ENCODE measurements around the gene ELMO3. TPM values are rescaled to one million over a fixed set of nuclear protein-coding genes. Genes with fewer than 3 reads are reported as not detected.

Gene ELMO3
- total and polyA plus RNA-seq, 2 of the 13 experiments (the other 11 are each of a cell fraction or from before 2014, with no cell fraction given): 2.6 to 4.0 TPM

DNA sequence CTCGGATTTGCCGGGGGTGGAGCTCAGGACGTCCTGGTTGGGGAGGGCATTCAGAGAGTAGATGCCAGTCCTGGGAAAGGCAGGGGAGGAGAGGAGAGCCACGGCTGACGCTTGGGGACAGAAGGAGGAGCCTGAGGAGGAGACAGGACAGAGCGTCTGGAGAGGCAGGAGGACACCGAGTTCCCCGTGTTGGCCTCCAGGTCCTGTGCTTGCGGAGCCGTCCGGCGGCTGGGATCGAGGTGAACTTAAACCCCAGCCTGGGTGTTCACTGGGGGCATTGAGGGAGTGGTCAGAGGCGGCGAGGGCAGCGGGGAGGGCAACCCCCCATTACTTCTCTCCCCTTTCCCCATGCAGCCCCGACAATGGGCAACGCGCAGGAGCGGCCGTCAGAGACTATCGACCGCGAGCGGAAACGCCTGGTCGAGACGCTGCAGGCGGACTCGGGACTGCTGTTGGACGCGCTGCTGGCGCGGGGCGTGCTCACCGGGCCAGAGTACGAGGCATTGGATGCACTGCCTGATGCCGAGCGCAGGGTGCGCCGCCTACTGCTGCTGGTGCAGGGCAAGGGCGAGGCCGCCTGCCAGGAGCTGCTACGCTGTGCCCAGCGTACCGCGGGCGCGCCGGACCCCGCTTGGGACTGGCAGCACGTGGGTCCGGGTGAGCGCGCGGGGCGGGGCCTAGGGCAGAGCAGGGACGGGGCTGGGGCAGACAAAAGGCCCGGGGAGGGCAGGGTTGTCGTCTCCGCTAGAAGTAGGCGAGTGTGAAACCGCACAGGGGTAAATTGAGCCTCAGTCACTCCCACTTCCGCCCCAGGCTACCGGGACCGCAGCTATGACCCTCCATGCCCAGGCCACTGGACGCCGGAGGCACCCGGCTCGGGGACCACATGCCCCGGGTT lies 24.9 kb upstream of the ELMO3 start (continued):
- TF ChIP-seq ZNF652 (CRISPR knock-in tag; IDR thresholded peaks at IDR 0.05; ENCODE audit: borderline replicate concordance, low read depth) (peak; percentile 47; the same call in 1 of the 2 replicates), LCORL (IDR thresholded peaks at IDR 0.05) (no peak), LCORL (CRISPR knock-in tag; IDR thresholded peaks at IDR 0.05) (peak; percentile 93), ZNF670 (CRISPR knock-in tag; IDR thresholded peaks at IDR 0.05; ENCODE audit: borderline replicate concordance) (peak; percentile 83; the same call in 1 of the 2 replicates), ASH2L (IDR thresholded peaks at IDR 0.05; ENCODE audit: insufficient read length, low read depth, low read length) (peak; percentile 45), NBN (conservative IDR thresholded peaks at IDR 0.05) (no peak), ZC3H4 (CRISPR knock-in tag; IDR thresholded peaks at IDR 0.05; ENCODE audit: borderline replicate concordance) (no peak), RORA (CRISPR knock-in tag; IDR thresholded peaks at IDR 0.05) (no peak), ZNF614 (CRISPR knock-in tag; IDR thresholded peaks at IDR 0.05; ENCODE audit: borderline replicate concordance) (peak; percentile 66; the same call in 1 of the 2 replicates), YY1 (IDR thresholded peaks at IDR 0.05; ENCODE audit: insufficient read depth, insufficient replicate concordance, low read depth, low read length) (peak; percentile 48), ELF3 (CRISPR knock-in tag; IDR thresholded peaks at IDR 0.05) (peak; percentile 90), NFE2L2 (IDR thresholded peaks at IDR 0.05; ENCODE audit: low read length) (no peak)
- TF ChIP-seq, protein P1, sequence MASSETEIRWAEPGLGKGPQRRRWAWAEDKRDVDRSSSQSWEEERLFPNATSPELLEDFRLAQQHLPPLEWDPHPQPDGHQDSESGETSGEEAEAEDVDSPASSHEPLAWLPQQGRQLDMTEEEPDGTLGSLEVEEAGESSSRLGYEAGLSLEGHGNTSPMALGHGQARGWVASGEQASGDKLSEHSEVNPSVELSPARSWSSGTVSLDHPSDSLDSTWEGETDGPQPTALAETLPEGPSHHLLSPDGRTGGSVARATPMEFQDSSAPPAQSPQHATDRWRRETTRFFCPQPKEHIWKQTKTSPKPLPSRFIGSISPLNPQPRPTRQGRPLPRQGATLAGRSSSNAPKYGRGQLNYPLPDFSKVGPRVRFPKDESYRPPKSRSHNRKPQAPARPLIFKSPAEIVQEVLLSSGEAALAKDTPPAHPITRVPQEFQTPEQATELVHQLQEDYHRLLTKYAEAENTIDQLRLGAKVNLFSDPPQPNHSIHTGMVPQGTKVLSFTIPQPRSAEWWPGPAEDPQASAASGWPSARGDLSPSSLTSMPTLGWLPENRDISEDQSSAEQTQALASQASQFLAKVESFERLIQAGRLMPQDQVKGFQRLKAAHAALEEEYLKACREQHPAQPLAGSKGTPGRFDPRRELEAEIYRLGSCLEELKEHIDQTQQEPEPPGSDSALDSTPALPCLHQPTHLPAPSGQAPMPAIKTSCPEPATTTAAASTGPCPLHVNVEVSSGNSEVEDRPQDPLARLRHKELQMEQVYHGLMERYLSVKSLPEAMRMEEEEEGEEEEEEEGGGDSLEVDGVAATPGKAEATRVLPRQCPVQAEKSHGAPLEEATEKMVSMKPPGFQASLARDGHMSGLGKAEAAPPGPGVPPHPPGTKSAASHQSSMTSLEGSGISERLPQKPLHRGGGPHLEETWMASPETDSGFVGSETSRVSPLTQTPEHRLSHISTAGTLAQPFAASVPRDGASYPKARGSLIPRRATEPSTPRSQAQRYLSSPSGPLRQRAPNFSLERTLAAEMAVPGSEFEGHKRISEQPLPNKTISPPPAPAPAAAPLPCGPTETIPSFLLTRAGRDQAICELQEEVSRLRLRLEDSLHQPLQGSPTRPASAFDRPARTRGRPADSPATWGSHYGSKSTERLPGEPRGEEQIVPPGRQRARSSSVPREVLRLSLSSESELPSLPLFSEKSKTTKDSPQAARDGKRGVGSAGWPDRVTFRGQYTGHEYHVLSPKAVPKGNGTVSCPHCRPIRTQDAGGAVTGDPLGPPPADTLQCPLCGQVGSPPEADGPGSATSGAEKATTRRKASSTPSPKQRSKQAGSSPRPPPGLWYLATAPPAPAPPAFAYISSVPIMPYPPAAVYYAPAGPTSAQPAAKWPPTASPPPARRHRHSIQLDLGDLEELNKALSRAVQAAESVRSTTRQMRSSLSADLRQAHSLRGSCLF (CRISPR knock-in tag; IDR thresholded peaks at IDR 0.05; ENCODE audit: borderline replicate concordance): no peak
- TF ChIP-seq, protein P2, sequence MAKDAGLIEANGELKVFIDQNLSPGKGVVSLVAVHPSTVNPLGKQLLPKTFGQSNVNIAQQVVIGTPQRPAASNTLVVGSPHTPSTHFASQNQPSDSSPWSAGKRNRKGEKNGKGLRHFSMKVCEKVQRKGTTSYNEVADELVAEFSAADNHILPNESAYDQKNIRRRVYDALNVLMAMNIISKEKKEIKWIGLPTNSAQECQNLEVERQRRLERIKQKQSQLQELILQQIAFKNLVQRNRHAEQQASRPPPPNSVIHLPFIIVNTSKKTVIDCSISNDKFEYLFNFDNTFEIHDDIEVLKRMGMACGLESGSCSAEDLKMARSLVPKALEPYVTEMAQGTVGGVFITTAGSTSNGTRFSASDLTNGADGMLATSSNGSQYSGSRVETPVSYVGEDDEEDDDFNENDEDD (CRISPR knock-in tag; IDR thresholded peaks at IDR 0.05; ENCODE audit: borderline replicate concordance): peak; percentile 93; the same call in 1 of the 2 replicates
- TF ChIP-seq, protein P3, sequence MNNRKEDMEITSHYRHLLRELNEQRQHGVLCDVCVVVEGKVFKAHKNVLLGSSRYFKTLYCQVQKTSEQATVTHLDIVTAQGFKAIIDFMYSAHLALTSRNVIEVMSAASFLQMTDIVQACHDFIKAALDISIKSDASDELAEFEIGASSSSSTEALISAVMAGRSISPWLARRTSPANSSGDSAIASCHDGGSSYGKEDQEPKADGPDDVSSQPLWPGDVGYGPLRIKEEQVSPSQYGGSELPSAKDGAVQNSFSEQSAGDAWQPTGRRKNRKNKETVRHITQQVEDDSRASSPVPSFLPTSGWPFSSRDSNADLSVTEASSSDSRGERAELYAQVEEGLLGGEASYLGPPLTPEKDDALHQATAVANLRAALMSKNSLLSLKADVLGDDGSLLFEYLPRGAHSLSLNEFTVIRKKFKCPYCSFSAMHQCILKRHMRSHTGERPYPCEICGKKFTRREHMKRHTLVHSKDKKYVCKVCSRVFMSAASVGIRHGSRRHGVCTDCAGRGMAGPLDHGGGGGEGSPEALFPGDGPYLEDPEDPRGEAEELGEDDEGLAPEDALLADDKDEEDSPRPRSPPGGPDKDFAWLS (CRISPR knock-in tag; IDR thresholded peaks at IDR 0.05; ENCODE audit: borderline replicate concordance): no peak
- TF ChIP-seq, protein P4, sequence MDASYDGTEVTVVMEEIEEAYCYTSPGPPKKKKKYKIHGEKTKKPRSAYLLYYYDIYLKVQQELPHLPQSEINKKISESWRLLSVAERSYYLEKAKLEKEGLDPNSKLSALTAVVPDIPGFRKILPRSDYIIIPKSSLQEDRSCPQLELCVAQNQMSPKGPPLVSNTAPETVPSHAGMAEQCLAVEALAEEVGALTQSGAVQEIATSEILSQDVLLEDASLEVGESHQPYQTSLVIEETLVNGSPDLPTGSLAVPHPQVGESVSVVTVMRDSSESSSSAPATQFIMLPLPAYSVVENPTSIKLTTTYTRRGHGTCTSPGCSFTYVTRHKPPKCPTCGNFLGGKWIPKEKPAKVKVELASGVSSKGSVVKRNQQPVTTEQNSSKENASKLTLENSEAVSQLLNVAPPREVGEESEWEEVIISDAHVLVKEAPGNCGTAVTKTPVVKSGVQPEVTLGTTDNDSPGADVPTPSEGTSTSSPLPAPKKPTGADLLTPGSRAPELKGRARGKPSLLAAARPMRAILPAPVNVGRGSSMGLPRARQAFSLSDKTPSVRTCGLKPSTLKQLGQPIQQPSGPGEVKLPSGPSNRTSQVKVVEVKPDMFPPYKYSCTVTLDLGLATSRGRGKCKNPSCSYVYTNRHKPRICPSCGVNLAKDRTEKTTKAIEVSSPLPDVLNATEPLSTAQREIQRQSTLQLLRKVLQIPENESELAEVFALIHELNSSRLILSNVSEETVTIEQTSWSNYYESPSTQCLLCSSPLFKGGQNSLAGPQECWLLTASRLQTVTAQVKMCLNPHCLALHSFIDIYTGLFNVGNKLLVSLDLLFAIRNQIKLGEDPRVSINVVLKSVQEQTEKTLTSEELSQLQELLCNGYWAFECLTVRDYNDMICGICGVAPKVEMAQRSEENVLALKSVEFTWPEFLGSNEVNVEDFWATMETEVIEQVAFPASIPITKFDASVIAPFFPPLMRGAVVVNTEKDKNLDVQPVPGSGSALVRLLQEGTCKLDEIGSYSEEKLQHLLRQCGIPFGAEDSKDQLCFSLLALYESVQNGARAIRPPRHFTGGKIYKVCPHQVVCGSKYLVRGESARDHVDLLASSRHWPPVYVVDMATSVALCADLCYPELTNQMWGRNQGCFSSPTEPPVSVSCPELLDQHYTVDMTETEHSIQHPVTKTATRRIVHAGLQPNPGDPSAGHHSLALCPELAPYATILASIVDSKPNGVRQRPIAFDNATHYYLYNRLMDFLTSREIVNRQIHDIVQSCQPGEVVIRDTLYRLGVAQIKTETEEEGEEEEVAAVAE (CRISPR knock-in tag; IDR thresholded peaks at IDR 0.05; ENCODE audit: borderline replicate concordance): peak; percentile 89

All from HepG2 (cell line).